ENCODE measurements around the gene PRTG. TPM values are rescaled to one million over a fixed set of nuclear protein-coding genes. Genes with fewer than 3 reads are reported as not detected.

Gene PRTG
- total and polyA plus RNA-seq, 4 donors, result 0.05 to 2.4 (median 0.25) TPM

- Histone ChIP-seq H3K27ac (ENCODE audit: low read depth in 1 of 2, low read length in 2 of 2) (no peak overlapping the region), H3K9ac (ENCODE audit: low read depth in 1 of 2, low read length in 2 of 2) (no peak overlapping the region), H3K27me3 (ENCODE audit: control insufficient read depth in 4 of 4, insufficient read depth in 4 of 4, low read length in 3 of 4) (peaks cover 0 to 3% (median 0%) of the 10 kb centered on the region in 4 donors), H3K36me3 (ENCODE audit: control insufficient read depth in 4 of 4, insufficient read depth in 3 of 4, low read depth in 1 of 4, low read length in 3 of 4) (no peaks in the 10 kb centered on the region), H3K4me3 (ENCODE audit: low read depth in 1 of 3, low read length in 3 of 3) (no peak overlapping the region), H3K4me1 (ENCODE audit: control insufficient read depth in 4 of 4, insufficient read depth in 4 of 4, low read length in 3 of 4) (no peaks in the 10 kb centered on the region), H3K9me3 (ENCODE audit: control insufficient read depth in 4 of 4, low read length in 3 of 4) (no peaks in the 10 kb centered on the region)
- TF ChIP-seq YY1 (IDR thresholded peaks at IDR 0.05), result no peak
- no peak for TF ChIP-seq RAD21 (IDR thresholded peaks at IDR 0.05)
- TF ChIP-seq HNF4A (conservative IDR thresholded peaks at IDR 0.05), result no peak
- TF ChIP-seq MAX (IDR thresholded peaks at IDR 0.05), result no peak
- no peak for TF ChIP-seq NR2F2 (IDR thresholded peaks at IDR 0.05)
- TF ChIP-seq FOXA1 (IDR thresholded peaks at IDR 0.05), result no peak
- TF ChIP-seq TAF1 (conservative IDR thresholded peaks at IDR 0.05), result no peak
- no peak for TF ChIP-seq EGR1 (IDR thresholded peaks at IDR 0.05; ENCODE audit: low read depth in 2 of 2)
- TF ChIP-seq GABPA (IDR thresholded peaks at IDR 0.05 in 1 of 2, conservative IDR thresholded peaks at IDR 0.05 in 1 of 2), result no peak
- DNase-seq (ENCODE audit: low spot score), result no peak
- 38% methylated on average over 1 of the region's 1 CpG for WGBS
Measured at GRCh38 chr15:55685286-55685685, 57.7 kb downstream of the PRTG start.

GRCh38 chr15:55683376-55683775 lies 59.6 kb downstream of the PRTG start:
- Histone ChIP-seq H3K9me3 (ENCODE audit: control insufficient read depth in 4 of 4, low read length in 3 of 4) (no peaks in the 10 kb centered on the region), H3K4me1 (ENCODE audit: control insufficient read depth in 4 of 4, insufficient read depth in 4 of 4, low read length in 3 of 4) (no peaks in the 10 kb centered on the region), H3K36me3 (ENCODE audit: control insufficient read depth in 4 of 4, insufficient read depth in 3 of 4, low read depth in 1 of 4, low read length in 3 of 4) (no peaks in the 10 kb centered on the region), H3K4me3 (ENCODE audit: low read depth in 1 of 3, low read length in 3 of 3) (no peak overlapping the region), H3K9ac (ENCODE audit: low read depth in 1 of 2, low read length in 2 of 2) (no peak overlapping the region), H3K27me3 (ENCODE audit: control insufficient read depth in 4 of 4, insufficient read depth in 4 of 4, low read length in 3 of 4) (peaks cover 0 to 3% (median 0%) of the 10 kb centered on the region in 4 donors), H3K27ac (ENCODE audit: low read depth in 1 of 2, low read length in 2 of 2) (no peak overlapping the region)
- no peak for DNase-seq (ENCODE audit: low spot score)
- TF ChIP-seq RXRA (IDR thresholded peaks at IDR 0.05), result no peak
- no peak for TF ChIP-seq YY1 (IDR thresholded peaks at IDR 0.05)
- TF ChIP-seq FOXA2 (IDR thresholded peaks at IDR 0.05), result no peak
- no peak for TF ChIP-seq NR2F2 (IDR thresholded peaks at IDR 0.05)
- TF ChIP-seq ZBTB33 (IDR thresholded peaks at IDR 0.05), result no peak
- TF ChIP-seq REST (IDR thresholded peaks at IDR 0.05), result no peak
- TF ChIP-seq RAD21 (IDR thresholded peaks at IDR 0.05), result no peak
- TF ChIP-seq CTCF (IDR thresholded peaks at IDR 0.05; ENCODE audit: low read depth, low read length, missing input control), result no peak
- no peak for TF ChIP-seq TAF1 (conservative IDR thresholded peaks at IDR 0.05)
- no peak for TF ChIP-seq SP1 (IDR thresholded peaks at IDR 0.05)
